ENCODE data around the gene POM121C.
"Not testable (repeated sequence)": the region's sequence is repeated elsewhere in the genome, so short reads cannot be mapped to it uniquely, and the experiment has no call there.

DNA sequence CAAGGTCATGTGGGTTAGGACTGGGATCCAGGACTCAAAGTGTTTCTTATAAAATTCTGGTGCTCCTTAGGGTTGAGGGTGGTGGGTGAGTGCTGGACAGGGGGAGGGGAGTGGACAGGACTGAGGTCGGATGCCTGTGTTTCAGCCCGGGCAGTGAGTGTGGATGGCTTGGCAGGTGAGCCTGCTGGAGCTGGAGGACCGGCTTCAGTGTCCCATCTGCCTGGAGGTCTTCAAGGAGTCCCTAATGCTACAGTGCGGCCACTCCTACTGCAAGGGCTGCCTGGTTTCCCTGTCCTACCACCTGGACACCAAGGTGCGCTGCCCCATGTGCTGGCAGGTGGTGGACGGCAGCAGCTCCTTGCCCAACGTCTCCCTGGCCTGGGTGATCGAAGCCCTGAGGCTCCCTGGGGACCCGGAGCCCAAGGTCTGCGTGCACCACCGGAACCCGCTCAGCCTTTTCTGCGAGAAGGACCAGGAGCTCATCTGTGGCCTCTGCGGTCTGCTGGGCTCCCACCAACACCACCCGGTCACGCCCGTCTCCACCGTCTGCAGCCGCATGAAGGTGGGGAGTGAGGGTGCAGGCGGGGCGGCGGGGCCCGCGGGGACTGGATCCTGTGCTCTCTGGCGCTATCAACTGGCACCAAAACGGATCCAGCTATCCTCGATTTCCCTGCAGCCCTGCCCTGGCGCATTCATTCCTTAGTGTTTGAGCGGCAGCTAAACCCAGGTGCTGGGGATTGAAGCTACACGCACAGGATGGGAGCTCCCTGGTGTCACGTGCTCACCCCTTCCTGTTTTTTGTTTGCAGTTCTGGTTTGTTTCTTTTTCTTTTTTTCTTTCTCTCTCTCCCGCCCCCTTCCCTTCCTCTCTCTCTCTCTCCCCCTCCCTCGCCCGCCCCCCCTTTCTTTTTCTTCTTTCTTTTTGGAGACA, 87.1 kb downstream of the POM121C start:
- TF ChIP-seq EZH2 (IDR thresholded peaks at IDR 0.05; ENCODE audit: borderline replicate concordance, insufficient read depth, low read depth, low read length, poor library complexity, severe bottlenecking): not testable (repeated sequence)
- TF ChIP-seq, protein P1, sequence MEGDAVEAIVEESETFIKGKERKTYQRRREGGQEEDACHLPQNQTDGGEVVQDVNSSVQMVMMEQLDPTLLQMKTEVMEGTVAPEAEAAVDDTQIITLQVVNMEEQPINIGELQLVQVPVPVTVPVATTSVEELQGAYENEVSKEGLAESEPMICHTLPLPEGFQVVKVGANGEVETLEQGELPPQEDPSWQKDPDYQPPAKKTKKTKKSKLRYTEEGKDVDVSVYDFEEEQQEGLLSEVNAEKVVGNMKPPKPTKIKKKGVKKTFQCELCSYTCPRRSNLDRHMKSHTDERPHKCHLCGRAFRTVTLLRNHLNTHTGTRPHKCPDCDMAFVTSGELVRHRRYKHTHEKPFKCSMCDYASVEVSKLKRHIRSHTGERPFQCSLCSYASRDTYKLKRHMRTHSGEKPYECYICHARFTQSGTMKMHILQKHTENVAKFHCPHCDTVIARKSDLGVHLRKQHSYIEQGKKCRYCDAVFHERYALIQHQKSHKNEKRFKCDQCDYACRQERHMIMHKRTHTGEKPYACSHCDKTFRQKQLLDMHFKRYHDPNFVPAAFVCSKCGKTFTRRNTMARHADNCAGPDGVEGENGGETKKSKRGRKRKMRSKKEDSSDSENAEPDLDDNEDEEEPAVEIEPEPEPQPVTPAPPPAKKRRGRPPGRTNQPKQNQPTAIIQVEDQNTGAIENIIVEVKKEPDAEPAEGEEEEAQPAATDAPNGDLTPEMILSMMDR (IDR thresholded peaks at IDR 0.05): not testable (repeated sequence)
